ENCODE data around the gene BRD3OS. TPM values are rescaled to one million over a fixed set of nuclear protein-coding genes. Genes with fewer than 3 reads are reported as not detected.

Gene BRD3OS
- total RNA-seq, 3 donors from 2014 or later, result 3.6 to 17.6 (median 4.9) TPM

- intact Hi-C loops (cut with DNase I, micrococcal nuclease), result no loop called here
- peaks cover 26% of the 10 kb centered on the region for H3K4me1 ChIP-seq (ENCODE audit: low read depth)
- no peaks in the 10 kb centered on the region for H3K9me3 ChIP-seq
- ATAC-seq (peak; percentile 30), DNase-seq (peak in 2 of 3 donors; percentile 28 to 46)
- no peak for TF ChIP-seq CTCF (IDR thresholded peaks at IDR 0.05)
- H3K36me3 ChIP-seq (ENCODE audit: low read depth), result no peaks in the 10 kb centered on the region
- H3K4me3 ChIP-seq, result no peak overlapping the region
Observed at GRCh38 chr9:134059661-134060395, 34.5 kb downstream of the BRD3OS start.

DNA sequence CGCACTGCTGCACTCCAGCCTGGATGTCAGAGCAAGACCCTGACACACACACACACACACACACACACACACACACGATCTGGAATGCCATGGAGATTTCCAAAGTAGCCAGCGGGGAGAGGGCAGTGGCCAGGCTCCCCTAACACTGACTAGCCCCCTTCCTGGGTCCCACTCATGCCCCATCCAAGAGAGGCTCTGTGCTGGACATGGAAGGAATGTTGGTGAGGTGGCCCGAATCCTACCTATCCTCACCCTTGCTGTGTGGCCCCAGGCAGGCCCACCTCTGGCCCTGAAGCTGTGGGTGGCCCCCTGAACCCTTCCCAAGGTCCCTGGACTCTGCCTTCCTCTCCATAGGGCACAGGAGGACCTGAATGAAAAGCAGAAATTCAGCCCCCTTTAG, 35.3 kb downstream of the BRD3OS start:
- ATAC-seq, result no peak
- Histone ChIP-seq H3K9me3 (no peaks in the 10 kb centered on the region), H3K4me1 (ENCODE audit: low read depth) (peaks cover 27% of the 10 kb centered on the region), H3K4me3 (no peak overlapping the region), H3K36me3 (ENCODE audit: low read depth) (no peaks in the 10 kb centered on the region)
- no peak for TF ChIP-seq CTCF (IDR thresholded peaks at IDR 0.05)
- intact Hi-C loops (cut with DNase I, micrococcal nuclease), result no loop called here
- no peak for DNase-seq

- H3K9me3 ChIP-seq, result no peaks in the 10 kb centered on the region
- peaks cover 24% of the 10 kb centered on the region for H3K4me1 ChIP-seq (ENCODE audit: low read depth)
- intact Hi-C loops (cut with DNase I, micrococcal nuclease), result no loop called here
- no peak for TF ChIP-seq CTCF (IDR thresholded peaks at IDR 0.05)
- no peaks in the 10 kb centered on the region for H3K36me3 ChIP-seq (ENCODE audit: low read depth)
- peak in 1 of 3 donors; percentile 20 for DNase-seq
- ATAC-seq, result no peak
- no peak overlapping the region for H3K4me3 ChIP-seq
Observed at GRCh38 chr9:134061019-134061687, 35.9 kb downstream of the BRD3OS start.

- H3K9me3 ChIP-seq, result no peaks in the 10 kb centered on the region
- intact Hi-C loops (cut with DNase I, micrococcal nuclease), result no loop called here
- DNase-seq, result peak in 1 of 3 donors; percentile 21
- no peak for ATAC-seq
- H3K36me3 ChIP-seq (ENCODE audit: low read depth), result no peaks in the 10 kb centered on the region
- no peak for TF ChIP-seq CTCF (IDR thresholded peaks at IDR 0.05)
- H3K4me3 ChIP-seq, result no peak overlapping the region
- H3K4me1 ChIP-seq (ENCODE audit: low read depth), result peaks cover 17% of the 10 kb centered on the region
Observed at GRCh38 chr9:134061688-134062371, 36.5 kb downstream of the BRD3OS start.

- Histone ChIP-seq H3K4me1 (ENCODE audit: low read depth) (peaks cover 10% of the 10 kb centered on the region), H3K36me3 (ENCODE audit: low read depth) (no peaks in the 10 kb centered on the region), H3K9me3 (no peaks in the 10 kb centered on the region), H3K4me3 (no peak overlapping the region)
- ATAC-seq (no peak), DNase-seq (peak in 2 of 3 donors; percentile 19 to 51)
- TF ChIP-seq CTCF (IDR thresholded peaks at IDR 0.05), result no peak
- intact Hi-C loops (cut with DNase I, micrococcal nuclease), result no loop called here
Observed at GRCh38 chr9:134062461-134063087, 37.3 kb downstream of the BRD3OS start.

All from mucosa of descending colon (tissue), 3 donors.